Naive B cell (primary cell): ENCODE data around the gene C1QBP. TPM values are rescaled to one million over a fixed set of nuclear protein-coding genes. Genes with fewer than 3 reads are reported as not detected.

Experiments used
- ATAC-seq, 2 donors: fragments of 150-1000 bp; cut with Tn5 transposase; 2 replicates each; pipeline ENCODE4 v1.10.0; 2021; ENCODE audit warnings: low read depth in 2 of 2, mild to moderate bottlenecking in 2 of 2, moderate library complexity in 2 of 2
- DNase-seq: peaks from one replicate; pipeline ENCODE4 v3.0.0; 2022
- H3K27ac Mint-ChIP-seq, 6 donors: one replicate each; pipeline ENCODE4 v1.8.0; 2020 to 2022; ENCODE audit warnings: mild to moderate bottlenecking in 6 of 6, mixed read lengths in 6 of 6, moderate library complexity in 5 of 6, inconsistent platforms in 2 of 6
- H3K27me3 Mint-ChIP-seq, 3 donors: one replicate each; pipeline ENCODE4 v1.8.0; 2021 to 2022; ENCODE audit warnings: mixed read lengths in 3 of 3, mild to moderate bottlenecking in 1 of 3
- H3K36me3 Mint-ChIP-seq, 2 donors: one replicate each; pipeline ENCODE4 v1.8.0; 2020 to 2022; ENCODE audit warnings: mixed read lengths in 2 of 2, inconsistent platforms in 1 of 2, mild to moderate bottlenecking in 1 of 2
- H3K4me1 Mint-ChIP-seq, 3 donors: one replicate each; pipeline ENCODE4 v1.8.0; 2020 to 2022; ENCODE audit warnings: mixed read lengths in 3 of 3, inconsistent platforms in 1 of 3, mild to moderate bottlenecking in 1 of 3, moderate library complexity in 1 of 3
- H3K4me3 Mint-ChIP-seq, 8 donors: one replicate each; pipeline ENCODE4 v1.8.0; 2020 to 2022; ENCODE audit warnings: mild to moderate bottlenecking in 8 of 8, mixed read lengths in 8 of 8, moderate library complexity in 8 of 8, inconsistent platforms in 2 of 8
- H3K9me3 Mint-ChIP-seq, 7 donors: one replicate each; pipeline ENCODE4 v1.8.0; 2020 to 2022; ENCODE audit warnings: mixed read lengths in 7 of 7, mild to moderate bottlenecking in 5 of 7, inconsistent platforms in 2 of 7, moderate library complexity in 1 of 7
- polyA plus RNA-seq, 6 donors: library from polyadenylated mRNA; unstranded; fragments of 300-500 nt; fragmentation: Illumina TruSeq; gene quantifications; one replicate each; pipeline ENCODE4 v1.2.3, GENCODE V29; 2021; ENCODE audit warnings: low read depth in 6 of 6

C1QBP gene, protein sequence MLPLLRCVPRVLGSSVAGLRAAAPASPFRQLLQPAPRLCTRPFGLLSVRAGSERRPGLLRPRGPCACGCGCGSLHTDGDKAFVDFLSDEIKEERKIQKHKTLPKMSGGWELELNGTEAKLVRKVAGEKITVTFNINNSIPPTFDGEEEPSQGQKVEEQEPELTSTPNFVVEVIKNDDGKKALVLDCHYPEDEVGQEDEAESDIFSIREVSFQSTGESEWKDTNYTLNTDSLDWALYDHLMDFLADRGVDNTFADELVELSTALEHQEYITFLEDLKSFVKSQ
- 100 to 1,000 TPM; 206 to 309 (median 274) TPM for polyA plus RNA-seq

DNA sequence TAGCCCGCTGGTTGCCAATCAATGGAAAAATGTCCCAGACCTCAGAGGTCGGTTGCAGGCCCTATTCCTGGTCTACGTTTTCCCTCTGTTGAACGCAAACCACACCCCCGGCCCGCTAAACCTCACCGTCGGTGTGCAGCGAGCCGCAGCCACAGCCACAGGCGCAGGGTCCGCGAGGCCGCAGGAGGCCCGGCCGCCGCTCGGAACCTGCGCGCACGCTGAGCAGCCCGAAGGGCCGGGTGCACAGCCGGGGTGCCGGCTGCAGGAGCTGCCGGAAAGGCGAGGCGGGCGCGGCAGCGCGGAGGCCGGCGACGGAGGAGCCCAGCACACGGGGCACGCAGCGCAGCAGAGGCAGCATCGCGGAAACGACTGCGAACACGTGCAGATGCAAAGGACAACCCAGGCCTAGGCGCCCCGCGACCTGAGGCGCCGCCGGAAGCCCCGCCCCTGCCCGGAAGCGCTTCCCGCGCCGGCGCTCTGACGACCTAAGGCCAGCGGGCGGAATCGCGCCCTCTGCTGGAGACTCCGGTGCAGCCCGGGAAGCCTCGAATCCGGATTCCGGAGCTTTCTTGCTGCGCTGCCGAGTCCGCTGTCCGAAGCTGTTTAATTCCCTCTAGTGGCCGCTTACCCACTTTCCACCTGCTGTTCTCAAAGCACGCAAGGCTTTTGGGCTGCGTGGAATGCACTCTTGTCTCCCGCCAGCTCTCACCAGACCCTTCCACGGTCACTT lies at the start of gene C1QBP:
C1QBP (minus strand) TSS at position 440 of the 730 bp plus-strand sequence; CDS start at position 358, 82 bp downstream.
- H3K9me3 Mint-ChIP-seq, result no peaks in the 10 kb centered on the region
- H3K4me1 Mint-ChIP-seq, result peaks cover 19 to 45% (median 28%) of the 10 kb centered on the region in 3 donors
- DNase-seq, result peak; percentile 92

DNA sequence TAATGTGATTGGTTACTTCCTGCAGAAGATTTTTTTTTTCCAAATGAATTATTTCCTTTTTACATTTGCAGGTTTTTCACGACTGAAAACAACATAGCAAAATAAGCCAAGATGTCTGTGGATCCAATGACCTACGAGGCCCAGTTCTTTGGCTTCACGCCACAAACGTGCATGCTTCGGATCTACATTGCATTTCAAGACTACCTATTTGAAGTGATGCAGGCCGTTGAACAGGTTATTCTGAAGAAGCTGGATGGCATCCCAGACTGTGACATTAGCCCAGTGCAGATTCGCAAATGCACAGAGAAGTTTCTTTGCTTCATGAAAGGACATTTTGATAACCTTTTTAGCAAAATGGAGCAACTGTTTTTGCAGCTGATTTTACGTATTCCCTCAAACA lies 49.8 kb upstream of the C1QBP start:
- Mint-ChIP-seq H3K4me1 (peaks cover 21 to 37% (median 26%) of the 10 kb centered on the region in 3 donors), H3K4me3 (peak overlapping the region in 2 of 8 donors; percentile 29 to 100), H3K27me3 (no peaks in the 10 kb centered on the region), H3K9me3 (peaks cover 0 to 5% (median 0%) of the 10 kb centered on the region in 7 donors), H3K27ac (peak overlapping the region in 1 of 6 donors; percentile 40), H3K36me3 (peaks cover 8 to 13% of the 10 kb centered on the region in 2 donors)
- ATAC-seq, result no peak
- DNase-seq, result no peak

More for the DNA sequence above, at the start of gene C1QBP:
- Mint-ChIP-seq H3K27ac (peak within 1 kb of the TSS; percentile 84 to 96 (median 94)), H3K36me3 (peaks cover 1 to 5% of the 10 kb centered on the region in 2 donors), H3K4me3 (peak within 1 kb of the TSS; percentile 80 to 93 (median 90)), H3K27me3 (no peaks in the 10 kb centered on the region)
- peak; percentile 89 to 90 for ATAC-seq

DNA sequence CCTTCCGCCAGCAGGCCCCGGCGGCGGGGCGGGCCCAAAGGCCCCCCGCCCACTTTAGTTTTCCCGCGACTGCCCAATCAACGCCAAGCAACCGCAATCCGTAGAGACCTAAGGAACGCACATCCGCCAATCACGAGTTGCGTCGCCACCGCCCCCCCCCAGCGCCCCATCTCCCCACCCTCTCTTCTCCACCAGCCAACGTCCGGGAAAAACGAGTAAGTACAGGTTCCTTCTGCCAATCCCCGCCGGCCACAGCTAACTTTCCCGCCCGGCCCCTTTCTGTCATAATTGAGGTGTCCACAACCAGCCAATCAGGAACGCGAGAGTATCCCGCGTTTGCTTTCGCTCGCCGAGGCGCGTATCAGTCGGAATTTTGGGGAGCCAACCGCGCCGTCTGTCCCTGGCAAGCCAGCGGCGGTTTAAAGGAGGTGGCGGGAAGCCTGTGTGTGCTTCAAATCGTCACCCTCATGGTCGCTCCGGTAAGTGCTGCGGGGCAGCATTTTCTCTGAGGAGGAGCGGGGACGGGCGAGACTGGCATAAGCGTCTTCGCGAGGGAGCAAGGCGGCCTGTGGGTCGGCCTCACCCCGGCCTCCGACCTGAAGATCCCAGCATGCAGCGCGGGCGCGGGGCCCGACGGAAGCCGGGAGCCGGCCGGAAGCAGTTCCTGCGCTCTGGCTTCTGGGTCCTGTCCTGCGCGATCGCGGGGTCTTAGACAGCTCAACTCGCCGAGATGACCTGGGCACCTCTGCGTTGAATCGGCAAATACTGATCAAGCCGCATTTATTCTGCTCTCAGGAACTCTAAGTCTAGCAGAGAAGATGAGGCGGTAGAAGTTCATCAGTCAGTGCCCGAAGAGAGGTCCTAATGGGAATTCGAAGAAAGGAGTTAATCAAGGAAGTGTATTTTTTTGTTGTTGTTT lies 47.5 kb upstream of the C1QBP start, which contains the start of gene MIS12:
MIS12 (plus strand) TSS at position 361 of the 919 bp plus-strand sequence. CDS start 2,297 bp downstream, outside the sequence.
- H3K9me3 Mint-ChIP-seq, result no peaks in the 10 kb centered on the region
- H3K4me3 Mint-ChIP-seq, result peak within 1 kb of the TSS; percentile 92 to 100 (median 96)
- H3K36me3 Mint-ChIP-seq, result peaks cover 8 to 18% of the 10 kb centered on the region in 2 donors
- DNase-seq (peak; percentile 97), ATAC-seq (peak; percentile 89 to 90)
- H3K4me1 Mint-ChIP-seq, result peaks cover 21 to 48% (median 26%) of the 10 kb centered on the region in 3 donors
- H3K27me3 Mint-ChIP-seq, result no peaks in the 10 kb centered on the region
- H3K27ac Mint-ChIP-seq, result peak within 1 kb of the TSS; percentile 97 to 100 (median 99)

DNA sequence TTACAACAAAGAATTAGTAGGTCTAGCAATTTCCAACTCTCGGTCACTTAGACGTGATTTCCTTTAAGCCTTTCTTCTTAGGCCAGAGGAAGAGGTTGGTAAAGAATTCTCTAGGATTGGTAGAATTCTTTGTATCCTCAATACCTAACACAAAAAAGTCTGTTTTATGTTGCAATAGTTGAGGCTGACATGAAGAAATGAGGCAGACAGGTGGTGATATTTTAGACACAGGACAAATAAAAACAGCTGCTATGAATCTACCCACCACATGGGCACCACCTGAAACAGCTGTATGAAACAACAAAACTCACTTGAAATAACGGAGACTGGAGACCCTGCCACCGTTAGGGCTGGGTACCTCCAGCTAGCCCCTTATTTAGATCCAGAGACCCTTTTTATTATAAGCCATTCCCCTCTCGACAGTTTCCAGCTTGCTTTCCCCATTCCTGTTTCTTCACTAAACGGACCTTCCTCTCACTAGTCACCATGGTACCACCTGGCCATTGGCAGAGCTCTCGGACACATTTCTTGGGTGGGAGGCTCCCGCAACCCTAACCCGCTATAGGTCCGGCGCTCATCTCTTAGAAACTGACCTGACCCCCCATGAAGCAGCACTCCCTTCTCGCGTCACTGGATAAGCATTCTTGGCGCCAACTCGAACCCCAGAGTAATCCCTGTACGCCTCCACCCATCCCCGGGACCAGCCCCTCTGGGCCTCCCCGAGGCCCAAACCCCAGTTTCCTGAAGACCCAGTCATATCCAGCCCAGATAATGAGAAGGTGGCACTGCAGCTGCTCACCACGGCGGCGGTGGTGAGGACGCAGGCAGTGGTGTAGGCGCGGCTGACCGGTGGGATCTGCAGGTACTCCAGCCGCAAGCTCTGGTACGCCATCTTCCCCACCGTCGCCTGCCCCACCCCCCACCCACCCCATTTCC lies 46.6 kb upstream of the C1QBP start, which contains the start of gene DERL2:
DERL2 (minus strand) TSS at position 909 of the 936 bp plus-strand sequence; CDS start at position 892, 17 bp downstream.
- H3K4me1 Mint-ChIP-seq, result peaks cover 21 to 48% (median 26%) of the 10 kb centered on the region in 3 donors
- DNase-seq (no peak), ATAC-seq (peak in 1 of 2 donors; percentile 1)
- H3K27ac Mint-ChIP-seq, result peak within 1 kb of the TSS; percentile 97 to 100 (median 99)
- no peaks in the 10 kb centered on the region for H3K9me3 Mint-ChIP-seq
- H3K4me3 Mint-ChIP-seq, result peak within 1 kb of the TSS; percentile 92 to 100 (median 96)
- H3K27me3 Mint-ChIP-seq, result no peaks in the 10 kb centered on the region
- H3K36me3 Mint-ChIP-seq, result peaks cover 8 to 18% of the 10 kb centered on the region in 2 donors

DNA sequence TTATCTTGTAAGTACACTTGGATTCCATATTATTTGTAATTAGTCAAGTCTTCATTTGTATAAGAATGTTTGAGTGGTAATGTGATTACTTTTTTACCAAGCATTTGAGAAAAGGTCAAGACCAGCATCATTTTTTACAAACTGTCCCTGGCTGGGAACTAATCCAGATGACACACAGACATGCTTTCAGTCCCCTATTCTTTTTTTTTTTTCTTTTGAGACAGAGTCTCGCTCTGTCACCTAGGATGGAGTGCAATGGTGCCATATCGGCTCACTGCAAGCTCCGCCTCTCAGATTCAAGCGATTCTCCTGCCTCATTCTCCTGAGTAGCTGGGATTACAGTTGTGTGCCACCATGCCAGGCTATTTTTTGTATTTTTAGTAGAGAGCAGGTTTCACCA lies 42.5 kb upstream of the C1QBP start:
- H3K9me3 Mint-ChIP-seq, result no peaks in the 10 kb centered on the region
- no peak for DNase-seq
- ATAC-seq, result no peak
- H3K4me1 Mint-ChIP-seq, result peaks cover 14 to 38% (median 15%) of the 10 kb centered on the region in 3 donors
- no peak overlapping the region for H3K4me3 Mint-ChIP-seq
- H3K27me3 Mint-ChIP-seq, result no peaks in the 10 kb centered on the region
- peak overlapping the region in 2 of 6 donors; percentile 14 to 31 for H3K27ac Mint-ChIP-seq
- peaks cover 15 to 16% of the 10 kb centered on the region in 2 donors for H3K36me3 Mint-ChIP-seq

DNA sequence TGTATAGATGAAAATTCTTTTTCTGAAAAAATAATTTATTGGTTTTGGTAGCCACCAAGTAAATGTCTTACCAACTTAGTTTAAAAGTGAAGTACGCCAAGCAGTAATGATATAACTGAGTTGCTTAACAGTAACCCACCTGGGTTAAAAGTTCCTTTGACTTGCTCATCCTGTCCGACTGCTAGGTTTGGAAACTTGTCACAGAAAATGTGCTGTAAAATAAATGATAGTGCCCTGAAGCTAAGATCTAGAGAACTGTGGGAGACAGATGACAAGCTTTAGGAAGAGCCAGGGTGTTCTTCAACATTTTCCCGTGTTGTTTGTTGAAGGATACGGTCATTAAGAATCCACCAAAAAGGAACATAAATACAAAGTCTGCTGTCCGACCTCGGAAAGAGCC lies 42.0 kb upstream of the C1QBP start:
- Mint-ChIP-seq H3K27me3 (no peaks in the 10 kb centered on the region), H3K36me3 (peaks cover 16% of the 10 kb centered on the region in 2 donors), H3K4me1 (peaks cover 14 to 38% (median 15%) of the 10 kb centered on the region in 3 donors), H3K27ac (peak overlapping the region in 1 of 6 donors; percentile 28), H3K4me3 (no peak overlapping the region), H3K9me3 (no peaks in the 10 kb centered on the region)
- ATAC-seq (no peak), DNase-seq (no peak)

DNA sequence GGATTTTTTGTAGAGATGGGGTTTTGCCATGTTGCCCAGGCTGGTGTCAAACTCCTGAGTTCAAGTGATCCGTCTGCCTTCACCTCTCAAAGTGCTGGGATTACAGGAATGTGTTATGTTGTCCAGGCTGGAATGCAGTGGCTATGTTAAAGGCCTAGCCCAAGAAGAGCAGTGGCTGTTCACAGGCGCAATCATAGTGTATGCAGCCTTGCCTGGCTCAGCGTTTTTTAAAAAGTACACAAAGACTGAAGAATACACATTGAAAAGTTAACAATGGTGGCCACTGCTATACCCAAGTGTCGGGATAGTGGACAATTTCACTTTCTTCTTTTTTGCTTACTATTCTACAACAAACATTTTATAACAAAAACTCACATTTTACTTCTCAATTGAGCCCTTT lies 40.0 kb upstream of the C1QBP start:
- no peak for DNase-seq
- H3K27me3 Mint-ChIP-seq, result no peaks in the 10 kb centered on the region
- H3K27ac Mint-ChIP-seq, result no peak overlapping the region
- no peak for ATAC-seq
- H3K9me3 Mint-ChIP-seq, result no peaks in the 10 kb centered on the region
- H3K36me3 Mint-ChIP-seq, result peaks cover 16% of the 10 kb centered on the region in 2 donors
- no peak overlapping the region for H3K4me3 Mint-ChIP-seq
- peaks cover 7 to 20% (median 7%) of the 10 kb centered on the region in 3 donors for H3K4me1 Mint-ChIP-seq

DNA sequence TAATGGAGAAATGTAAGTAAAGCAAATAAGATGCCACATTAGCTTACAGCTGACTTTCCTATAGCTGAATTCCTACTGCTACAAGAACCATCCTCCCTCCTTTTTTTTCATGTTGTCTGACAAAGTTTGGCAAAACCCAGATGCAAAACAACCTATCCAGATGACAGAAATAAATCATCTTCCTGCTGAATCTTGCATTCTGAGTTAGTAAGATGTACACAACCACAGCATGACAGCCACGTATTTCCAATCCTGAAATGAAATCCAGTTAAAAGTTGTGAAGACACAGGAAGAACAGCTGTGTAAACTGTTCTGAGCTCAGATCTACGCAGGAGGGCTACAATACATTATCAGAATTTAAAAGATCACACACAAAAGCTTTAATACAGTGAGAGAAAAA lies 35.0 kb upstream of the C1QBP start:
- Mint-ChIP-seq H3K27me3 (no peaks in the 10 kb centered on the region), H3K36me3 (peaks cover 9% of the 10 kb centered on the region in 2 donors), H3K27ac (peak overlapping the region in 1 of 6 donors; percentile 15), H3K9me3 (no peaks in the 10 kb centered on the region), H3K4me3 (no peak overlapping the region), H3K4me1 (peaks cover 7 to 13% (median 9%) of the 10 kb centered on the region in 3 donors)
- DNase-seq (no peak), ATAC-seq (no peak)

DNA sequence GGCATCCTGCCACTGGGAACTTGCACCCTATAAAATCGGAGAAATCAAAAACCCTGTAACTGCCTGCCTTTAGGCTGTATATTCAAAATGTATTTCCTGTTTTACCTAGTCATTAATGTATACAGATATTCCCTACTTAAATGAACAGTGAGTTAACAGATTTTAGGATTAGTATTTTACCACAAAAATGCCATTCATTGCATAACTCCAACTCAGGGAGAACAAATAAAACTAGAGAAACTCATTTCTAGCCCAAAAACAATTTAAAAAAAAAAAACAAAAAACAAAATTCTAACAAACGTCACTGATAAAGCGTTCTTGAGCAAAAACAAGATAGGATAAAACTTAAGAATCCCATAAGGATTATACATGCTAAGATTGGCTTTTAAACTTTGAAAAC lies 33.6 kb upstream of the C1QBP start:
- ATAC-seq (no peak), DNase-seq (no peak)
- H3K27ac Mint-ChIP-seq, result peak overlapping the region in 1 of 6 donors; percentile 69
- H3K4me1 Mint-ChIP-seq, result peaks cover 15 to 20% (median 16%) of the 10 kb centered on the region in 3 donors
- peaks cover 9% of the 10 kb centered on the region in 2 donors for H3K36me3 Mint-ChIP-seq
- no peaks in the 10 kb centered on the region for H3K27me3 Mint-ChIP-seq
- H3K4me3 Mint-ChIP-seq, result no peak overlapping the region
- no peaks in the 10 kb centered on the region for H3K9me3 Mint-ChIP-seq

DNA sequence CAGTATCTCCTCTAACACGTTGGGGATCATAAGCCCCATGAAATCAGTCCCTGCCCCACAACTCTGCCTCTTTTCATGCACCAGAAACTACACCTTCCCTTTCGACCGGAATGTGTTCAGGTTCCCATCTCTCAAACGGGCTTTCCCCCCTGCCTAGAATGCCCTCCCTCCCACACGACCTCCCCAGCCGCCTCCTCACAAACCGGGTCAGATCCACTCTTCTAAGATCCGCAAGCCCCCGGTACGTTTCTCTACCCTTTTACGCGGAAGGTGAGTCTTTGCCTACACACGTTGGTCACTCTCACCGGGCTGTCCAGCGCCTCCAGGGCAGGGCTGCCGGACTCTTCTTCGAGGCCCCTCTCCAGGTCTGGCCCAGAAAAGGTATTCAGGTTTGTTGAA lies 29.1 kb upstream of the C1QBP start:
- no peaks in the 10 kb centered on the region for H3K27me3 Mint-ChIP-seq
- DNase-seq (peak; percentile 1), ATAC-seq (peak; percentile 29 to 46)
- H3K4me3 Mint-ChIP-seq, result peak overlapping the region; percentile 57 to 95 (median 86)
- no peaks in the 10 kb centered on the region for H3K36me3 Mint-ChIP-seq
- H3K27ac Mint-ChIP-seq, result peak overlapping the region in 5 of 6 donors; percentile 0 to 88 (median 76)
- H3K4me1 Mint-ChIP-seq, result peaks cover 28 to 39% (median 30%) of the 10 kb centered on the region in 3 donors
- H3K9me3 Mint-ChIP-seq, result no peaks in the 10 kb centered on the region

DNA sequence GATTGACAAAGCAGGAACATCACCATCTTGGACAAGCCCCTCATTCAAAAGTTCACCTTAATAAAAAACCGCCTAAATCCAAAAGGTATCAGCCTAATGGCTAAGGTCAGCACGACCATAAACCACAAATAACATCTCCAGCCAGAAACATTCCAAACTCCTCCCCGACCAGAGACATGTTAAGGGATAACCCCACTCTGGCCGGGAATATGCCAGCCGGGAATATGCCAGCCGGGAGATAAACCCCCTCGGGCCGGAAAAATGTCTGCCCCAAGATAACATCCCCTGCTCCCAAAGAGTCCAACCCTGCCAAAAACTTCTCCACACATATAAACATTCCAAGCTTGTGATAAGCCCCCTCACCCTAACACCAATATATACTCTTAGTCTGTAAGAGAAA lies 28.5 kb upstream of the C1QBP start:
- peak overlapping the region in 4 of 6 donors; percentile 0 to 85 (median 52) for H3K27ac Mint-ChIP-seq
- peaks cover 28 to 39% (median 30%) of the 10 kb centered on the region in 3 donors for H3K4me1 Mint-ChIP-seq
- H3K4me3 Mint-ChIP-seq, result peak overlapping the region; percentile 57 to 95 (median 86)
- H3K27me3 Mint-ChIP-seq, result no peaks in the 10 kb centered on the region
- H3K36me3 Mint-ChIP-seq, result no peaks in the 10 kb centered on the region
- H3K9me3 Mint-ChIP-seq, result no peaks in the 10 kb centered on the region
- no peak for ATAC-seq
- DNase-seq, result no peak

DNA sequence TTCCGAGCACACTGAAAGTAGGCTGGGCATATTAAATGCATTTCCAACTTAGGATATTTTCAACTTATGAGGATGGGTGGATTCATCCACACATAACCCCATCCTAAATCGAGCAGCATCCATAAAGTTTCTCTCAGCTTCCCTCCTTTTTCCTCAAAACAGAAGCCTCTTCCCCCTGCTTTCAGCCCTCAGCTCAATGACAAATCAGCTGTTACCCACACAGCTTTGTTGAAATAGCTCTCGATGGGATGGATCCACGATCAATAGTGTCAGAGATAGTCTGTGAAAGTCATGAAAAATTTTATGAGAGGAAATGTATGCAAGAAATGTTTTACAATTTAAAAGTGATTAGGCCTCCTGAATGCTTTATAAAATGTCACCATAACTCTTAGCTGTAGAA lies 27.3 kb upstream of the C1QBP start:
- H3K27me3 Mint-ChIP-seq, result no peaks in the 10 kb centered on the region
- H3K4me3 Mint-ChIP-seq, result peak overlapping the region in 3 of 8 donors; percentile 1 to 78 (median 57)
- H3K4me1 Mint-ChIP-seq, result peaks cover 27 to 39% (median 28%) of the 10 kb centered on the region in 3 donors
- no peak overlapping the region for H3K27ac Mint-ChIP-seq
- H3K9me3 Mint-ChIP-seq, result no peaks in the 10 kb centered on the region
- no peak for DNase-seq
- ATAC-seq, result no peak
- no peaks in the 10 kb centered on the region for H3K36me3 Mint-ChIP-seq
